B cell (primary cell): ENCODE measurements around the gene IGF2BP3. TPM values are rescaled to one million over a fixed set of nuclear protein-coding genes. Genes with fewer than 3 reads are reported as not detected.

ENCODE experiments used
- ATAC-seq: fragments of 200-7000 bp; cut with Tn5 transposase; one replicate; pipeline ENCODE4 v1.10.0; 2021; ENCODE audit warnings: low read depth, mild to moderate bottlenecking, moderate number of reproducible peaks, moderate library complexity
- CTCF ChIA-PET: fragments of 350-600 bp; sonication (Branson Sonifier 250); formaldehyde crosslinking; loops from one replicate; lab custom pipeline; 2021; ENCODE audit warnings: antibody characterized with exemption, inconsistent platforms; lab: Charles Lee
- POLR2A ChIA-PET: fragments of 350-600 bp; sonication (Branson Sonifier 250); formaldehyde crosslinking; loops from one replicate; lab custom pipeline; 2021; ENCODE audit warnings: antibody characterized with exemption; lab: Charles Lee
- DNase-seq: peaks from one replicate; pipeline ENCODE4 v3.0.0; 2013
- H2AFZ ChIP-seq: 2 replicates; pipeline ENCODE4 v1.6.1; 2012; ENCODE audit warnings: mild to moderate bottlenecking, low read depth, low read length; ENCODE audit not compliant: insufficient read depth, poor library complexity, severe bottlenecking
- H3K27ac ChIP-seq, 2 donors: 1 replicate in 1 of 2; 2 replicates in 1 of 2; pipeline ENCODE4 v1.5.1; 2012 to 2013; ENCODE audit warnings: low read length in 2 of 2, mild to moderate bottlenecking in 2 of 2, moderate library complexity in 1 of 2
- H3K27me3 ChIP-seq, 4 experiments: fragments of 200-600 bp in 1 of 4; sonication (generic) in 1 of 4; replicated peaks in 1 of 4; 1 replicate in 2 of 4; 2 replicates in 2 of 4; pipeline versions ENCODE4 v1.6.1 to v1.7.0; 2013 to 2016; ENCODE audit warnings: low read length in 3 of 4, mild to moderate bottlenecking in 2 of 4, mixed read lengths in 1 of 4, moderate library complexity in 1 of 4; ENCODE audit not compliant: insufficient read depth in 4 of 4, control insufficient read depth in 3 of 4; ENCODE audit errors: control extremely low read depth in 1 of 4
- H3K36me3 ChIP-seq, 2 experiments: replicated peaks in 1 of 2; 1 replicate in 1 of 2; 2 replicates in 1 of 2; pipeline versions ENCODE4 v1.6.1 to v1.7.1; 2013; ENCODE audit warnings: low read length in 1 of 2; ENCODE audit not compliant: insufficient read depth in 2 of 2, control insufficient read depth in 1 of 2; ENCODE audit errors: control extremely low read depth in 1 of 2, extremely low read depth in 1 of 2
- H3K4me1 ChIP-seq, 2 donors: fragments of 200-600 bp in 1 of 2; sonication (generic) in 1 of 2; 1 replicate in 1 of 2; 2 replicates in 1 of 2; pipeline versions ENCODE4 v1.5.1 to v1.6.1; 2013 to 2017; ENCODE audit warnings: low read length in 2 of 2; ENCODE audit not compliant: control insufficient read depth in 2 of 2, insufficient read depth in 2 of 2
- H3K4me2 ChIP-seq: replicated peaks from 2 replicates; pipeline ENCODE3; 2012; ENCODE audit warnings: mild to moderate bottlenecking, low read depth, low read length; ENCODE audit not compliant: poor library complexity, severe bottlenecking
- H3K4me3 ChIP-seq, 5 experiments: fragments of 200-600 bp in 1 of 5; sonication (generic) in 1 of 5; 1 replicate in 3 of 5; 2 replicates in 2 of 5; pipeline versions ENCODE4 v1.5.1 to v1.7.0; 2011 to 2016; ENCODE audit warnings: low read length in 4 of 5, mild to moderate bottlenecking in 4 of 5, low read depth in 2 of 5, control low read depth in 1 of 5, moderate library complexity in 1 of 5; ENCODE audit not compliant: insufficient read depth in 1 of 5; ENCODE audit errors: control extremely low read depth in 1 of 5, extremely low read depth in 1 of 5
- H3K79me2 ChIP-seq: fragments of 200-600 bp; sonication (generic); one replicate; pipeline ENCODE4 v1.6.0; 2016; ENCODE audit warnings: low read length; ENCODE audit not compliant: control insufficient read depth, insufficient read depth
- H3K9ac ChIP-seq: fragments of 200-600 bp; sonication (generic); 2 replicates; pipeline ENCODE4 v1.6.1; 2017; ENCODE audit warnings: mild to moderate bottlenecking, low read length, moderate library complexity
- H3K9me3 ChIP-seq, 3 donors: one replicate each; pipeline versions ENCODE4 v1.6.1 to v1.7.1; 2013; ENCODE audit warnings: low read length in 2 of 3; ENCODE audit not compliant: control insufficient read depth in 2 of 3, insufficient read depth in 1 of 3; ENCODE audit errors: control extremely low read depth in 1 of 3
- H4K20me1 ChIP-seq: 2 replicates; pipeline ENCODE4 v1.6.0; 2012; ENCODE audit warnings: mild to moderate bottlenecking, low read length; ENCODE audit not compliant: insufficient read depth, control insufficient read depth, poor library complexity, severe bottlenecking
- H3K27ac Mint-ChIP-seq: one replicate; pipeline ENCODE4 v1.8.0; 2021; ENCODE audit warnings: mixed read lengths
- H3K27me3 Mint-ChIP-seq: one replicate; pipeline ENCODE4 v1.8.0; 2021; ENCODE audit warnings: mixed read lengths
- H3K4me1 Mint-ChIP-seq: one replicate; pipeline ENCODE4 v1.8.0; 2021; ENCODE audit warnings: mixed read lengths
- H3K4me3 Mint-ChIP-seq: one replicate; pipeline ENCODE4 v1.8.0; 2021; ENCODE audit warnings: mixed read lengths
- H3K9me3 Mint-ChIP-seq: one replicate; pipeline ENCODE4 v1.8.0; 2022; ENCODE audit warnings: mixed read lengths; ENCODE audit not compliant: insufficient read depth
- EZH2 ChIP-seq: IDR thresholded peaks from 2 replicates; pipeline ENCODE4 v1.6.1; 2012; ENCODE audit warnings: borderline replicate concordance, low read depth, mild to moderate bottlenecking, moderate library complexity, low read length; ENCODE audit not compliant: insufficient read depth, poor library complexity, severe bottlenecking
- WGBS: methylation state at CpG from one replicate; pipeline ENCODE4 v1.1.5; 2013; ENCODE audit warnings: missing lambda C conversion rate; ENCODE audit not compliant: insufficient coverage; 5-methylcytosine and 5-hydroxymethylcytosine counted together
- intact Hi-C: fragments of 100-400 bp; cut with micrococcal nuclease; formaldehyde crosslinking; loops from one replicate; pipeline ENCODE4 v1.10.0; 2022
- polyA plus RNA-seq: library from polyadenylated mRNA; depleted of rRNA; stranded (reverse); fragments of >200 nt; gene quantifications from 2 replicates; pipeline ENCODE4 v1.2.3, GENCODE V29; 2012
- total RNA-seq, 2 donors: library from RNA; stranded (reverse); fragments of 120-200 nt in 1 of 2; gene quantifications; 1 replicate in 1 of 2; 2 replicates in 1 of 2; pipeline versions ENCODE4 v1.2.3 to v1.2.4, GENCODE V29; 2013 to 2022
- TF ChIP-seq, protein P1 (sequence below): fragments of 200-600 bp; IDR thresholded peaks from one replicate; pipeline ENCODE4 v1.8.0; 2022; ENCODE audit warnings: antibody characterized with exemption, mild to moderate bottlenecking

IGF2BP3 gene
- total and polyA plus RNA-seq, 2 donors (not counting 1 experiment from before 2014, with no cell fraction given): 0.63 to 10.0 TPM

DNA sequence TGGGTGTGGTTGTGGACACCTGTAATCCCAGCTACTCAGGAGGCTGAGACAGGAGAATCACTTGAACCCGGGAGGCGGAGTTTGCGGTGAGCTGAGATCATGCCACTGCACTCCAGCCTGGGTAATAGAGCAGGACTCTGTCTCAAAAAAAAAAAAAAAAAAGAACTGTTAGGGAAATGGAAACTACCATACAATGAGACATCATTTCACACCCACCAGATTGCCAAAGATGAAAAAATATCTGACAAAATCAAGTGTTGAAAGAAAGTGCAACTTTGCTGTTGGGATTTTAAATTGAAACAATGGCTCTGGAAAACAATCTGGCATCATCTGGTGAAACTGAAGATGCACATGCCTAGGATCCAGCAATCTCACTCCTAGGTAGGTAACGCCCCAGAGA, 187.2 kb downstream of the IGF2BP3 start:
- Histone ChIP-seq H3K4me2 (no peak overlapping the region), H3K36me3 (no peaks in the 10 kb centered on the region), H4K20me1 (no peaks in the 10 kb centered on the region), H3K4me1 (no peaks in the 10 kb centered on the region), H3K27ac (no peak overlapping the region), H3K27me3 (no peaks in the 10 kb centered on the region), H3K4me3 (no peak overlapping the region), H3K9ac (no peak overlapping the region), H3K79me2 (no peaks in the 10 kb centered on the region), H3K9me3 (no peaks in the 10 kb centered on the region), H2AFZ (no peak overlapping the region)
- Mint-ChIP-seq H3K9me3 (no peaks in the 10 kb centered on the region), H3K4me3 (no peak overlapping the region), H3K4me1 (no peaks in the 10 kb centered on the region), H3K27me3 (no peaks in the 10 kb centered on the region), H3K27ac (no peak overlapping the region)
- TF ChIP-seq, protein P1, sequence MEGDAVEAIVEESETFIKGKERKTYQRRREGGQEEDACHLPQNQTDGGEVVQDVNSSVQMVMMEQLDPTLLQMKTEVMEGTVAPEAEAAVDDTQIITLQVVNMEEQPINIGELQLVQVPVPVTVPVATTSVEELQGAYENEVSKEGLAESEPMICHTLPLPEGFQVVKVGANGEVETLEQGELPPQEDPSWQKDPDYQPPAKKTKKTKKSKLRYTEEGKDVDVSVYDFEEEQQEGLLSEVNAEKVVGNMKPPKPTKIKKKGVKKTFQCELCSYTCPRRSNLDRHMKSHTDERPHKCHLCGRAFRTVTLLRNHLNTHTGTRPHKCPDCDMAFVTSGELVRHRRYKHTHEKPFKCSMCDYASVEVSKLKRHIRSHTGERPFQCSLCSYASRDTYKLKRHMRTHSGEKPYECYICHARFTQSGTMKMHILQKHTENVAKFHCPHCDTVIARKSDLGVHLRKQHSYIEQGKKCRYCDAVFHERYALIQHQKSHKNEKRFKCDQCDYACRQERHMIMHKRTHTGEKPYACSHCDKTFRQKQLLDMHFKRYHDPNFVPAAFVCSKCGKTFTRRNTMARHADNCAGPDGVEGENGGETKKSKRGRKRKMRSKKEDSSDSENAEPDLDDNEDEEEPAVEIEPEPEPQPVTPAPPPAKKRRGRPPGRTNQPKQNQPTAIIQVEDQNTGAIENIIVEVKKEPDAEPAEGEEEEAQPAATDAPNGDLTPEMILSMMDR: no peak
- no peak for TF ChIP-seq EZH2
- DNase-seq: no peak
- intact Hi-C loops: no loop called here
- ATAC-seq: no peak
- WGBS: 100% methylated on average over 2 of the region's 4 CpGs
- ChIA-PET POLR2A (interaction anchor here (0.6 kb wide), 1 partner anchor 450 kb away, joined by 7 read pairs; no protein-coding TSS in a partner anchor), CTCF (no interaction called here)

DNA sequence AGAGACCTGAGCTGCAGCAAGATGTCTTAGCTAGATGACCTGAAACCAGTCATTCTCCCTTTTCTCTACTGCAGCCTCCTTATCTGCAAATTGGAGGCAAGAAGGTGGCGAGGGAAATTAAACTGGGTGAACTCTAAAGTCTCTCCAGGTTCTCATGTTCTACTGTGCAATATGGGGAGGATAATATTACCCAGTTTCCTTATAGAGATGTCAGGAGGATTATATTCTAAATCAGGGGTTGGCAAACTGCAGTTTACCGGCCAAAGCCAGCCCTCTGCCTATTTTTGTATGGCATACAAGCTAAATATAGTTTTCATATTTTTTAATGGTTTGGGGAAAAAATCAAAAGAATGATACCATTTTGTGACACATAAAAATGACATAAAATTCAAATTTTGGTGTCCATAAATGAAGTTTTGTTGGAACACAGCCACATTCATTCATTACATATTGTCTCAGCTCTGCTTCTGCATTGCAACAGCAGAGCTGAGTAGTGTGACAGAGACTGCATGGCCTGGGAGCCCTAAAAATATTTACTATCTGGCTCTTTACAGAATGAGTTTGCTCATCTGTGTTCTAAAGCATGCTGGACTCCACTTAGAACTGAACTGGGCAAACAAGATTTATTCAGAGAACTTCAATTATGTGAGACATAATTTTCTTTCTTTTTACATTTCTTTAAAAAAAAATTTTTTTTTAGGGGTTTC, 190.3 kb downstream of the IGF2BP3 start:
- no peak for ATAC-seq
- CTCF ChIA-PET: interaction anchor here (0.7 to 2.6 kb wide), 8 partner anchors 8 to 267 kb away, joined by 3 to 12 read pairs (median 4); no protein-coding TSS in a partner anchor

More for the DNA sequence above, 190.3 kb downstream of the IGF2BP3 start:
- Mint-ChIP-seq H3K27ac (no peak overlapping the region), H3K27me3 (no peaks in the 10 kb centered on the region), H3K4me1 (no peaks in the 10 kb centered on the region), H3K4me3 (no peak overlapping the region), H3K9me3 (no peaks in the 10 kb centered on the region)
- H3K9me3 ChIP-seq: no peaks in the 10 kb centered on the region
- H2AFZ ChIP-seq: no peak overlapping the region
- H3K27me3 ChIP-seq: no peaks in the 10 kb centered on the region
- no peaks in the 10 kb centered on the region for H4K20me1 ChIP-seq
- POLR2A ChIA-PET: no interaction called here
- H3K27ac ChIP-seq: no peak overlapping the region
- intact Hi-C loops: loop anchor here (5.0 to 10.0 kb wide), 2 partner anchors 77 to 1385 kb away; no protein-coding TSS in a partner anchor
- H3K79me2 ChIP-seq: no peaks in the 10 kb centered on the region
- no peaks in the 10 kb centered on the region for H3K36me3 ChIP-seq
- no CpG with 5 or more reads among the region's 2 CpGs for WGBS
- DNase-seq: no peak
- no peak for TF ChIP-seq EZH2
- TF ChIP-seq, protein P1: no peak
- no peak overlapping the region for H3K9ac ChIP-seq
- H3K4me3 ChIP-seq: no peak overlapping the region
- H3K4me1 ChIP-seq: no peaks in the 10 kb centered on the region
- H3K4me2 ChIP-seq: no peak overlapping the region
